CD4-positive, alpha-beta T cell treated with Interleukin-2 at 100 ng/mL for 4 hours (primary cell): Measurements from ENCODE around the gene NELFB.

Experiments used
- DNase-seq: peaks from one replicate; pipeline ENCODE4 v3.0.0-alpha.2; 2020; ENCODE audit warnings: low spot score

NELFB gene

GRCh38 chr9:137254624-137255447, at the start of gene NELFB:
Gene NELFB (plus strand): TSS chr9:137255327.
- DNase-seq, result peak; percentile 95

- DNase-seq, result no peak
Observed at GRCh38 chr9:137206602-137207001, 48.5 kb upstream of the NELFB start.

- no peak for DNase-seq
Observed at GRCh38 chr9:137211532-137211931, 43.6 kb upstream of the NELFB start.

GRCh38 chr9:137212520-137212919, 42.6 kb upstream of the NELFB start:
- DNase-seq, result no peak

GRCh38 chr9:137213160-137214060, 41.7 kb upstream of the NELFB start:
- DNase-seq, result no peak

GRCh38 chr9:137214620-137215019, 40.5 kb upstream of the NELFB start:
- DNase-seq, result no peak

- DNase-seq, result no peak
Observed at GRCh38 chr9:137215196-137215986, 39.7 kb upstream of the NELFB start.

GRCh38 chr9:137216188-137216965, 38.8 kb upstream of the NELFB start:
- DNase-seq, result no peak

- no peak for DNase-seq
Observed at GRCh38 chr9:137217276-137218211, 37.6 kb upstream of the NELFB start.

- no peak for DNase-seq
Observed at GRCh38 chr9:137218212-137218753, 36.8 kb upstream of the NELFB start.

- DNase-seq, result no peak
Observed at GRCh38 chr9:137218754-137219271, 36.3 kb upstream of the NELFB start.

GRCh38 chr9:137219757-137220316, 35.3 kb upstream of the NELFB start:
- DNase-seq, result no peak

GRCh38 chr9:137220317-137221094, 34.6 kb upstream of the NELFB start:
- no peak for DNase-seq

- DNase-seq, result no peak
Observed at GRCh38 chr9:137221095-137221505, 34.0 kb upstream of the NELFB start.

GRCh38 chr9:137221506-137222111, 33.5 kb upstream of the NELFB start:
- no peak for DNase-seq

GRCh38 chr9:137222190-137223077, 32.7 kb upstream of the NELFB start, which contains the start of gene RNF208:
Gene RNF208 (minus strand): TSS chr9:137222240. CDS start chr9:137221212, 1,028 bp downstream.
- DNase-seq, result no peak
